Neural crest cell (in vitro differentiated cells): ENCODE measurements around the gene JARID2. TPM values are rescaled to one million over a fixed set of nuclear protein-coding genes. Genes with fewer than 3 reads are reported as not detected.

Experiments used
- DNase-seq: peaks from one replicate; pipeline ENCODE4 v3.0.0; 2021; ENCODE audit warnings: low read depth, mixed read lengths, low spot score
- H3K27ac Mint-ChIP-seq: one replicate; pipeline ENCODE4 v1.8.0; 2021; ENCODE audit warnings: mild to moderate bottlenecking, mixed read lengths; ENCODE audit not compliant: unreplicated experiment
- H3K27me3 Mint-ChIP-seq: 2 replicates; pipeline ENCODE4 v1.8.0; 2021; ENCODE audit warnings: low read depth, mild to moderate bottlenecking, mixed read lengths
- H3K36me3 Mint-ChIP-seq: 2 replicates; pipeline ENCODE4 v1.8.0; 2021; ENCODE audit warnings: low read depth, mild to moderate bottlenecking, mixed read lengths
- H3K4me1 Mint-ChIP-seq: 2 replicates; pipeline ENCODE4 v1.8.0; 2021; ENCODE audit warnings: mixed read lengths
- H3K4me3 Mint-ChIP-seq: one replicate; pipeline ENCODE4 v1.8.0; 2021; ENCODE audit warnings: mild to moderate bottlenecking, mixed read lengths
- H3K9me3 Mint-ChIP-seq: 2 replicates; pipeline ENCODE4 v1.8.0; 2021; ENCODE audit warnings: mixed read lengths
- total RNA-seq: library from RNA; stranded (reverse); gene quantifications from 2 replicates; pipeline ENCODE4 v1.2.1, GENCODE V29; 2021
- TF ChIP-seq, protein P1 (sequence below): fragments of 200-600 bp; sonication (generic); conservative IDR thresholded peaks from 2 replicates; pipeline ENCODE4 v1.5.0; 2021; ENCODE audit warnings: antibody characterized with exemption, mild to moderate bottlenecking

JARID2 gene
- total RNA-seq, 1 donor from 2014 or later: 33.9 TPM

GRCh38 chr6:15252195-15252594 is 6.3 kb downstream of the JARID2 start:
- TF ChIP-seq, protein P1, sequence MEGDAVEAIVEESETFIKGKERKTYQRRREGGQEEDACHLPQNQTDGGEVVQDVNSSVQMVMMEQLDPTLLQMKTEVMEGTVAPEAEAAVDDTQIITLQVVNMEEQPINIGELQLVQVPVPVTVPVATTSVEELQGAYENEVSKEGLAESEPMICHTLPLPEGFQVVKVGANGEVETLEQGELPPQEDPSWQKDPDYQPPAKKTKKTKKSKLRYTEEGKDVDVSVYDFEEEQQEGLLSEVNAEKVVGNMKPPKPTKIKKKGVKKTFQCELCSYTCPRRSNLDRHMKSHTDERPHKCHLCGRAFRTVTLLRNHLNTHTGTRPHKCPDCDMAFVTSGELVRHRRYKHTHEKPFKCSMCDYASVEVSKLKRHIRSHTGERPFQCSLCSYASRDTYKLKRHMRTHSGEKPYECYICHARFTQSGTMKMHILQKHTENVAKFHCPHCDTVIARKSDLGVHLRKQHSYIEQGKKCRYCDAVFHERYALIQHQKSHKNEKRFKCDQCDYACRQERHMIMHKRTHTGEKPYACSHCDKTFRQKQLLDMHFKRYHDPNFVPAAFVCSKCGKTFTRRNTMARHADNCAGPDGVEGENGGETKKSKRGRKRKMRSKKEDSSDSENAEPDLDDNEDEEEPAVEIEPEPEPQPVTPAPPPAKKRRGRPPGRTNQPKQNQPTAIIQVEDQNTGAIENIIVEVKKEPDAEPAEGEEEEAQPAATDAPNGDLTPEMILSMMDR: no peak
- DNase-seq: no peak
- Mint-ChIP-seq H3K27me3 (no peaks in the 10 kb centered on the region), H3K4me3 (peak overlapping the region; percentile 56), H3K36me3 (peaks cover 3% of the 10 kb centered on the region), H3K9me3 (no peaks in the 10 kb centered on the region), H3K4me1 (peaks cover 54% of the 10 kb centered on the region), H3K27ac (no peak overlapping the region)

DNA sequence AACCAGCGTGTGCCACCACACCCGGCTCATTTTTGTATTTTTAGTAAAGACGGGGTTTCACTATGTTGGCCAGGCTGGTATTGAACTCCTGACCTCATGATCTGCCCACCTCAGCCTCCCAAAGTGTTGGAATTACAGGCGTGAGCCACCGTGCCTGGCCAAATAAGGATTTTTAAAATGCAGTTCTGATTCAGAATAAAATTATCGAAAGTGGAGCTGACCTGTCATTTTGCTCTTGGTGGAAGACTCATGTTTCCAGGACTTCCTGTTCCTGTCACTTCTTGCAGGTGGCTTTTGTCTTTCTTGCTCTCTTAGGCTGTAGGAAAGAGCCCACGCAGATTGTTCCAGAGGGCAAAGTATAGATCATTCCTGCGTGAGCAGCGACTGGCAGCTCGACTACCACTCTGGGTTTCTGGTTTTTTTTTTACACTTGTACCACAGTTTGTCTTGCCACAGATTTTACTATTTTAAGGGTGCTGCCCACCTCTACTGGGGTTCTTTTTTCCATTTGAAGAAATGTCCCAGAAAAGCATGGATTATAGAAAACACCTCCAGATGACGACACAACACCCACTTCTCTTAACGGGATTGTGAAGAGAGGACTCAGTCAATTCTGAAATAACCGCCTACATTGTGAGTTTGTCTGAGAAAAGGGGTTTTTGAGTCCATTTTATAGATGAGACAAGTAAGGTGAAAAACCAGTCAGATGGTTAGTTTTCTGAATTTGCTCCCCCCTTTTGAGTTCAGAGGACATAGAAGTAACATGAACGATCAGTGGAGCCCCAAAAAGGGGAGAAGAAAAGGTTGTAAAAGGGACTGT is 7.5 kb downstream of the JARID2 start:
- no peaks in the 10 kb centered on the region for H3K9me3 Mint-ChIP-seq
- H3K4me3 Mint-ChIP-seq: peak overlapping the region; percentile 22
- H3K27me3 Mint-ChIP-seq: no peaks in the 10 kb centered on the region
- DNase-seq: no peak
- H3K36me3 Mint-ChIP-seq: peaks cover 3% of the 10 kb centered on the region
- peaks cover 63% of the 10 kb centered on the region for H3K4me1 Mint-ChIP-seq
- no peak overlapping the region for H3K27ac Mint-ChIP-seq
- TF ChIP-seq, protein P1: no peak

DNA sequence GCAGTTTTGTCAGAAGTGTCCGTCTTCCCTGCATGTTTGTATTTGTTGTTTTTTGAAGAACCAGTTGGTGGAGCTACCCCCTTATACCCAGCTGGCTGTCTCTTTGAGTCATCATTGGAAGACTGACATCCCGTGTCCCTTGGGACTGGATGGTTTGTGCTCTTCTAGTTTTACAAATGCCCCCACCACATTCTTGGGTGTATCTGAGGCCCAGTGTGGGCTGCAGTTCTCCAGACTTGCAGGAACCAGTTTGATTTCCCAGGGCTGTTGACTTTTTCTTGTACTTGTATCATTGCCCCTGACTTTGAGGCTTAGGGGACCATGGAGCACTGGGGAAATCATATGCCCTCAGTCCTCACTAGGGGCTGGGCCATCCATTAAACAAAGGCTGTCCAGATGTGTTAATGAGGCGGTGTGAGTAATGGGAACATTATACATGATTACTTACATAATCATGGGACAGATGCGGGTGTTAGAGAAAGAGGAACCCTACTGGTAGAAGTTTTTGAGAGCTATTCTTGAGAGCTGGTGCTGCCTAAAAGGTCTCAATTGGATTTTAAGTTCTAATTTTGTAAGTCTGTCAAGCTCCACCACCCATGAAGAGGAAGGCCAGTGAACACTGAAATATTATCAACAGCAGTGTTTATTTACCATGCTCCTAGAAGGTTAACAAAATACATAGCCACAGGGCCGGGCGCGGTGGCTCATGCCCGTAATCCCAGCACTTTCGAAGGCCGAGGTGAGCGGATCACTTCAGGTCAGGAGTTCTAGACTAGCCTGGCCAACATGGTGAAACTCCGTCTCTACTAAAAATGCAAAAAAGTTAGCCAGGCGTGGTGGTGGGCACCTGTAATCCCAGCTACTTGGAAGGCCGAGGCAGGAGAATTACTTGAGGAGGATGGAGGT is 8.5 kb downstream of the JARID2 start:
- Mint-ChIP-seq H3K4me1 (peaks cover 66% of the 10 kb centered on the region), H3K36me3 (peaks cover 3% of the 10 kb centered on the region), H3K27me3 (no peaks in the 10 kb centered on the region), H3K9me3 (no peaks in the 10 kb centered on the region), H3K27ac (no peak overlapping the region), H3K4me3 (no peak overlapping the region)
- TF ChIP-seq, protein P1: no peak
- no peak for DNase-seq

GRCh38 chr6:15255481-15255880 is 9.6 kb downstream of the JARID2 start:
- TF ChIP-seq, protein P1: no peak
- Mint-ChIP-seq H3K27ac (no peak overlapping the region), H3K4me1 (peaks cover 70% of the 10 kb centered on the region), H3K4me3 (no peak overlapping the region), H3K36me3 (peaks cover 3% of the 10 kb centered on the region), H3K27me3 (no peaks in the 10 kb centered on the region), H3K9me3 (no peaks in the 10 kb centered on the region)
- DNase-seq: no peak

DNA sequence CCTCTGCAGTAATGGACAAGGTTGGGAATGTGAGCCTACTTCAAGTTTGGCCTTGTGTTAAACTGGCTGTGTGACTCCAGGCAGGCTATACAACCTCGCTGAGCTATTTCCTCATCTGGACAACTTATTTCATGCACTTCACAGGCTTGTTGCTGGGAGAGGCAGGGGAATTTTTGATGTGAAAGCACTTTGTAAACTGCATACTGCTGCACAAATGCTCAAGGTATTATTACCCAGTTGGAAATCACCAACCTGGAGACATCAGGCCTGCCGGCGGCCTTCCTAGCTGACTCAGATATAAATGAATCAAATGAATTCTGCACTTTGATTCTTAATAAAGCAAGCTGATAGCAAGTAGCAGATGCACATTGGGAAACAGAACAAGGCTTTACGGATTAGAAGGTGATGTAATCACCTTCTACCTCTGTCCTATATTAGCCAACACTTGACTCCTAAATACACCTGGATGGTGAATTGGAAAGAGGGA is 10.1 kb downstream of the JARID2 start:
- Mint-ChIP-seq H3K4me1 (peaks cover 71% of the 10 kb centered on the region), H3K9me3 (no peaks in the 10 kb centered on the region), H3K27ac (no peak overlapping the region), H3K36me3 (peaks cover 3% of the 10 kb centered on the region), H3K4me3 (no peak overlapping the region), H3K27me3 (no peaks in the 10 kb centered on the region)
- TF ChIP-seq, protein P1: no peak
- DNase-seq: no peak
